ENCODE data around the gene ALK. TPM values are rescaled to one million over a fixed set of nuclear protein-coding genes. Genes with fewer than 3 reads are reported as not detected.

The ALK gene
- total and polyA plus RNA-seq, 2 donors (not counting 1 experiment from before 2014, with no cell fraction given), result under 0.01 to 0.02 TPM

- Histone ChIP-seq H3K4me3 (replicated peaks in 1 of 4; ENCODE audit: control extremely low read depth in 1 of 4, insufficient read depth in 1 of 4, low read depth in 3 of 4, low read length in 4 of 4) (no peak overlapping the region), H3K27me3 (ENCODE audit: control insufficient read depth, insufficient read depth, low read length) (no peaks in the 10 kb centered on the region), H4K20me1 (ENCODE audit: control insufficient read depth, extremely low read depth, insufficient read depth, low read length) (no peaks in the 10 kb centered on the region), H3K36me3 (ENCODE audit: control insufficient read depth, insufficient read depth, low read length) (no peaks in the 10 kb centered on the region), H3K9ac (ENCODE audit: insufficient read depth, low read length) (no peak overlapping the region), H3K27ac (ENCODE audit: insufficient read depth, low read length) (no peak overlapping the region), H3K9me3 (ENCODE audit: control insufficient read depth, insufficient read depth, low read depth, low read length) (no peaks in the 10 kb centered on the region), H3K4me2 (ENCODE audit: extremely low read depth, insufficient read depth, low read length) (no peak overlapping the region), H3K79me2 (ENCODE audit: control insufficient read depth, insufficient read depth, low read length) (no peaks in the 10 kb centered on the region), H3K4me1 (ENCODE audit: control insufficient read depth, extremely low read depth, insufficient read depth, low read length) (no peaks in the 10 kb centered on the region), H2AFZ (ENCODE audit: low read length) (no peak overlapping the region)
- no peak for TF ChIP-seq EZH2 (IDR thresholded peaks at IDR 0.05; ENCODE audit: low read length, missing control alignments)
- TF ChIP-seq CTCF (conservative IDR thresholded peaks at IDR 0.05 in 1 of 2, IDR thresholded peaks at IDR 0.05 in 1 of 2; ENCODE audit: low read depth in 1 of 2, low read length in 2 of 2), result peak; percentile 80 to 83
- DNase-seq (ENCODE audit: low read depth in 2 of 2), result peak; percentile 51 to 66
Observed at GRCh38 chr2:29309090-29310029, 612.0 kb downstream of the ALK start.

- H4K20me1 ChIP-seq (ENCODE audit: control insufficient read depth, extremely low read depth, insufficient read depth, low read length), result no peaks in the 10 kb centered on the region
- H3K4me1 ChIP-seq (ENCODE audit: control insufficient read depth, extremely low read depth, insufficient read depth, low read length), result no peaks in the 10 kb centered on the region
- H3K79me2 ChIP-seq (ENCODE audit: control insufficient read depth, insufficient read depth, low read length), result no peaks in the 10 kb centered on the region
- no peak overlapping the region for H3K4me3 ChIP-seq (replicated peaks in 1 of 4; ENCODE audit: control extremely low read depth in 1 of 4, insufficient read depth in 1 of 4, low read depth in 3 of 4, low read length in 4 of 4)
- no peak overlapping the region for H2AFZ ChIP-seq (ENCODE audit: low read length)
- H3K36me3 ChIP-seq (ENCODE audit: control insufficient read depth, insufficient read depth, low read length), result no peaks in the 10 kb centered on the region
- no peak overlapping the region for H3K4me2 ChIP-seq (ENCODE audit: extremely low read depth, insufficient read depth, low read length)
- no peak overlapping the region for H3K27ac ChIP-seq (ENCODE audit: insufficient read depth, low read length)
- H3K9ac ChIP-seq (ENCODE audit: insufficient read depth, low read length), result no peak overlapping the region
- no peak for DNase-seq (ENCODE audit: low read depth in 2 of 2)
- H3K27me3 ChIP-seq (ENCODE audit: control insufficient read depth, insufficient read depth, low read length), result no peaks in the 10 kb centered on the region
- H3K9me3 ChIP-seq (ENCODE audit: control insufficient read depth, insufficient read depth, low read depth, low read length), result no peaks in the 10 kb centered on the region
- TF ChIP-seq EZH2 (IDR thresholded peaks at IDR 0.05; ENCODE audit: low read length, missing control alignments), result no peak
- peak in 1 of 2 donors; percentile 4 for TF ChIP-seq CTCF (conservative IDR thresholded peaks at IDR 0.05 in 1 of 2, IDR thresholded peaks at IDR 0.05 in 1 of 2; ENCODE audit: low read depth in 1 of 2, low read length in 2 of 2)
Observed at GRCh38 chr2:29308366-29308765, 613.0 kb downstream of the ALK start.

GRCh38 chr2:29307519-29307918 lies 613.9 kb downstream of the ALK start:
- no peaks in the 10 kb centered on the region for H3K9me3 ChIP-seq (ENCODE audit: control insufficient read depth, insufficient read depth, low read depth, low read length)
- no peaks in the 10 kb centered on the region for H3K27me3 ChIP-seq (ENCODE audit: control insufficient read depth, insufficient read depth, low read length)
- H3K4me2 ChIP-seq (ENCODE audit: extremely low read depth, insufficient read depth, low read length), result no peak overlapping the region
- DNase-seq (ENCODE audit: low read depth in 2 of 2), result peak in 1 of 2 donors; percentile 41
- no peak overlapping the region for H3K4me3 ChIP-seq (replicated peaks in 1 of 4; ENCODE audit: control extremely low read depth in 1 of 4, insufficient read depth in 1 of 4, low read depth in 3 of 4, low read length in 4 of 4)
- no peaks in the 10 kb centered on the region for H3K79me2 ChIP-seq (ENCODE audit: control insufficient read depth, insufficient read depth, low read length)
- no peak for TF ChIP-seq EZH2 (IDR thresholded peaks at IDR 0.05; ENCODE audit: low read length, missing control alignments)
- TF ChIP-seq CTCF (conservative IDR thresholded peaks at IDR 0.05 in 1 of 2, IDR thresholded peaks at IDR 0.05 in 1 of 2; ENCODE audit: low read depth in 1 of 2, low read length in 2 of 2), result no peak
- no peak overlapping the region for H3K9ac ChIP-seq (ENCODE audit: insufficient read depth, low read length)
- H3K36me3 ChIP-seq (ENCODE audit: control insufficient read depth, insufficient read depth, low read length), result no peaks in the 10 kb centered on the region
- H3K4me1 ChIP-seq (ENCODE audit: control insufficient read depth, extremely low read depth, insufficient read depth, low read length), result no peaks in the 10 kb centered on the region
- no peak overlapping the region for H3K27ac ChIP-seq (ENCODE audit: insufficient read depth, low read length)
- no peak overlapping the region for H2AFZ ChIP-seq (ENCODE audit: low read length)
- no peaks in the 10 kb centered on the region for H4K20me1 ChIP-seq (ENCODE audit: control insufficient read depth, extremely low read depth, insufficient read depth, low read length)
